Thyroid gland (tissue), 4 donors: Measurements from ENCODE around the gene FAM83C. TPM values are rescaled to one million over a fixed set of nuclear protein-coding genes. Genes with fewer than 3 reads are reported as not detected.
A peak's percentile ranks its signal among the peaks of the same experiment; 100 is the strongest.
"Not testable (repeated sequence)": the region's sequence is repeated elsewhere in the genome, so short reads cannot be mapped to it uniquely, and the experiment has no call there.

Source experiments
- DNase-seq, 2 donors: peaks; one replicate each; pipeline ENCODE4 v3.0.0-alpha.2; 2019
- H3K27ac ChIP-seq, 3 donors: fragments of 200-600 bp; sonication (generic); 1 replicate in 2 of 3; 2 replicates in 1 of 3; pipeline ENCODE4 v1.5.1; 2016 to 2019; ENCODE audit warnings: mild to moderate bottlenecking in 1 of 3, moderate library complexity in 1 of 3
- H3K27me3 ChIP-seq: fragments of 200-600 bp; sonication (generic); one replicate; pipeline ENCODE4 v1.5.1; 2019
- H3K36me3 ChIP-seq, 2 donors: fragments of 200-600 bp; sonication (generic); one replicate each; pipeline ENCODE4 v1.5.1; 2016 to 2019
- H3K4me1 ChIP-seq, 2 donors: fragments of 200-600 bp; sonication (generic); one replicate each; pipeline ENCODE4 v1.5.1; 2017 to 2019
- H3K4me3 ChIP-seq, 3 donors: fragments of 200-600 bp; sonication (generic); replicated peaks in 1 of 3; 1 replicate in 2 of 3; 2 replicates in 1 of 3; pipeline ENCODE4 v1.5.1; 2016; ENCODE audit warnings: mild to moderate bottlenecking in 1 of 3
- H3K9me3 ChIP-seq: fragments of 200-600 bp; sonication (generic); one replicate; pipeline ENCODE4 v1.5.1; 2017
- CTCF ChIP-seq, 6 experiments: fragments of 200-600 bp in 3 of 6; fragments of 450-650 bp in 3 of 6; sonication (generic) in 3 of 6; IDR thresholded peaks; one replicate each; pipeline ENCODE4 v1.5.1; 2016 to 2019; ENCODE audit warnings: antibody characterized with exemption in 6 of 6, mild to moderate bottlenecking in 2 of 6, inconsistent platforms in 1 of 6, moderate library complexity in 1 of 6
- POLR2A ChIP-seq, 2 donors: fragments of 450-650 bp; IDR thresholded peaks; one replicate each; pipeline ENCODE4 v1.6.1; 2017; ENCODE audit warnings: antibody characterized with exemption in 2 of 2, mild to moderate bottlenecking in 2 of 2, moderate library complexity in 1 of 2
- WGBS, 2 donors: methylation state at CpG; one replicate each; pipeline ENCODE4 v1.1.5; 2017; 5-methylcytosine and 5-hydroxymethylcytosine counted together
- intact Hi-C: fragments of 100-400 bp; cut with DNase I; formaldehyde crosslinking; loops from one replicate; pipeline ENCODE4 v1.15.1; 2023
- total RNA-seq, 4 donors: library from RNA; depleted of rRNA; stranded (reverse); fragments of >200 nt; gene quantifications; one replicate each; pipeline ENCODE4 v1.2.3, GENCODE V29; 2016

FAM83C gene
- total RNA-seq, 4 donors from 2014 or later = not detected

- Histone ChIP-seq H3K9me3 (no peaks in the 10 kb centered on the region), H3K36me3 (peaks cover 7 to 14% of the 10 kb centered on the region in 2 donors), H3K4me3 (no peak overlapping the region), H3K27me3 (no peaks in the 10 kb centered on the region), H3K27ac (no peak overlapping the region), H3K4me1 (peaks cover 19 to 24% of the 10 kb centered on the region in 2 donors)
- intact Hi-C loops = loop anchor here (5.0 kb wide), 1 partner anchor 120 kb away; the partner anchor contains the start of gene EDEM2
- 90 to 95% methylated on average over 16 of the region's 16 CpGs for WGBS, 2 donors
- DNase-seq = no peak
- TF ChIP-seq CTCF (IDR thresholded peaks at IDR 0.05) (no peak), POLR2A (IDR thresholded peaks at IDR 0.05) (no peak)
Measured at GRCh38 chr20:35267092-35267491, 25.1 kb downstream of the FAM83C start.

GRCh38 chr20:35264755-35265154 lies 27.5 kb downstream of the FAM83C start:
- no peak for DNase-seq
- H3K9me3 ChIP-seq = no peaks in the 10 kb centered on the region
- 56 to 88% methylated on average over 1 of the region's 1 CpG for WGBS, 2 donors
- intact Hi-C loops = loop anchor here (5.0 kb wide), 1 partner anchor 117 kb away; the partner anchor contains the start of gene EDEM2
- H3K27ac ChIP-seq = peak overlapping the region in 2 of 3 donors; percentile 24 to 64
- H3K4me3 ChIP-seq = no peak overlapping the region
- H3K27me3 ChIP-seq = no peaks in the 10 kb centered on the region
- TF ChIP-seq CTCF (IDR thresholded peaks at IDR 0.05) (no peak), POLR2A (IDR thresholded peaks at IDR 0.05) (no peak)
- H3K36me3 ChIP-seq = peaks cover 0 to 8% of the 10 kb centered on the region in 2 donors
- peaks cover 19 to 24% of the 10 kb centered on the region in 2 donors for H3K4me1 ChIP-seq

- Histone ChIP-seq H3K9me3 (no peaks in the 10 kb centered on the region), H3K36me3 (peaks cover 0 to 8% of the 10 kb centered on the region in 2 donors), H3K4me3 (no peak overlapping the region), H3K27me3 (no peaks in the 10 kb centered on the region), H3K27ac (peak overlapping the region; percentile 87 to 97 (median 93)), H3K4me1 (peaks cover 16 to 17% of the 10 kb centered on the region in 2 donors)
- WGBS, 2 donors = 55 to 57% methylated on average over 13 of the region's 17 CpGs
- TF ChIP-seq CTCF (IDR thresholded peaks at IDR 0.05) (no peak), POLR2A (IDR thresholded peaks at IDR 0.05) (peak in 1 of 2 donors; percentile 13)
- intact Hi-C loops = no loop called here
- DNase-seq = peak; percentile 68 to 85
Measured at GRCh38 chr20:35263532-35264341, 28.5 kb downstream of the FAM83C start.

- Histone ChIP-seq H3K4me1 (peaks cover 16 to 17% of the 10 kb centered on the region in 2 donors), H3K27ac (peak overlapping the region; percentile 87 to 97 (median 93))
- H3K4me3 ChIP-seq, H3K36me3 ChIP-seq, H3K27me3 ChIP-seq, intact Hi-C loops, H3K9me3 ChIP-seq: not testable (repeated sequence)
- peak in 1 of 2 donors; percentile 26 for TF ChIP-seq POLR2A (IDR thresholded peaks at IDR 0.05)
- TF ChIP-seq CTCF (IDR thresholded peaks at IDR 0.05) = peak in 2 of 6 experiments; percentile 14 to 33
- WGBS, 2 donors = 40 to 41% methylated on average over 5 of the region's 8 CpGs
- DNase-seq = peak; percentile 77 to 89
Measured at GRCh38 chr20:35262731-35263531, 29.3 kb downstream of the FAM83C start.

- Histone ChIP-seq H3K27ac (peak overlapping the region in 2 of 3 donors; percentile 50 to 57), H3K4me1 (peaks cover 21 to 22% of the 10 kb centered on the region in 2 donors)
- H3K9me3 ChIP-seq, intact Hi-C loops, DNase-seq, H3K36me3 ChIP-seq, H3K4me3 ChIP-seq, H3K27me3 ChIP-seq: not testable (repeated sequence)
- WGBS, 2 donors = 74 to 81% methylated on average over 7 to 9 of the region's 10 CpGs
Measured at GRCh38 chr20:35262321-35262720, 29.9 kb downstream of the FAM83C start.
